AG08395 (cell line): ENCODE measurements around the gene SLC5A10.
"Not testable (repeated sequence)": the region's sequence is repeated elsewhere in the genome, so short reads cannot be mapped to it uniquely, and the experiment has no call there.

Source experiments
- DNase-seq: peaks from one replicate; pipeline ENCODE4 v3.0.0; 2012; ENCODE audit warnings: mixed read lengths, low spot score

The SLC5A10 gene

DNA sequence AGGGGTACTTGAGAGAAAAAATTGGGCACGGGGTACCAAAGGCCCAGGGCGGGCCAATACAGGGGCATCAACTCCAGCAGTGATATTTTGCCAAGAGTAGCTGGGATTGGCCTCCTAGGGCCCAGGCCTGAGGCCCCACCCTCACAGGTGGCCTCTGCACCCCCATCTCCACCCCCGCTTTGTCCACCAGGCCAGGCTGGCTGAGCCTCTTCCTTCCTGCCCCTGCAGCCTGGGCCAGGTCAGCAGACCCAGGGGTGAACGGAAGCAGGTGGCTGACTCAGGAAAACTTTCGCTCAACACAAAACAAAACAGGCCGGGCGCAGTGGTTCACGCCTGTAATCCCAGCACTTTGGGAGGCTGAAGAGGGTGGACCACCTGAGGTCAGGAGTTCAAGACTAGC lies 91.1 kb downstream of the SLC5A10 start:
- DNase-seq, result not testable (repeated sequence)

DNA sequence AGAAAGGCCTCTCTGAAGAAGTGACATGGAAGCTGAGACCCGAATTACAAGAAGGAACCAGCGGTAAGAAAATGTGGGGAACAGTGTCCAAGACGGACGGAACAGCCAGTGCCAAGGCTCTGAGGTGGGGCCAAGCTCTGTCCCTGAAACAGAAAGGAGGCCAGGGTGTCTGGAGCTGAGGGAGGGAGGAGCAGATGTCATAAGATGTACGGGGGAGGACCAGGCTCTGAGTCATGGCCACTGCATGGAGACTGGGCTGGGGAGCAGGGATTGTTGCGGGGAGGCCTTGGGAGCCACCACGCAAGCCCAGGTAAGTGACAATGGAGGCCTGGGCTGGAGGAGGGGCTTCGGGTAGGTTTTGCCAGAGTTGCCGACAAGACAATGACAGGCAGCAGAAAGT lies 92.7 kb downstream of the SLC5A10 start:
- not testable (repeated sequence) for DNase-seq

DNA sequence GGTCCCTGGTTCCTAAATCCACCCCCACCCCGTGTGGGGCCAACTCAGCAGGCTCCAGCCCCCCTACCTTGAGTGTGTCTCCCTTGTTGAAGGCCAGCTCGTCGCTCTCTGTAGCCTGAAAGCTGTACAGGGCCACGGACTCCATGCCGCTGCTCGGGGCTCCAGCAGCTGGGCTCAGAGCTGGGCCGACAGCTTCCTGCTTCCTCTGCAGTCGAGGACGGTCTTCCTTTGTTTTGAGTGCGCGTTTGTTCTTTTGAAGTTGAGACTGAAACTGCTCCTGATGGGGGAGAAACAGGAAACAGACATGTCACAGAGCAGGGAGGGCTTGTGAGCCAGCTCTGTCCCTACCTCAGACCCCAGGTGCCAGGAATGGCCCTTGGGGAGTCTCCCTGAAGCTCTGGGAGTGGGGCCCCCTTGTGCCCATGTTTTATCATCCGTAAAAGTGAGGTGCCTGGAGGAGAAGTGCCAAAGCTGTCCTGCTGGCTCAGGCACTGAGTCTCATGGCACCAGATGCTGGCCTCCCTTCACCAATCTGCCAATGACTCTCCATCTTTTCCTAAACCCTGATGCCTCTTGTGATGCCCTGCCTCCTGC lies 94.9 kb downstream of the SLC5A10 start, which contains the start of gene GRAP:
Gene GRAP, minus strand, starts transcription at position 176 of the 594 bp plus-strand sequence. Its CDS starts 31 bp downstream, at position 145.
- not testable (repeated sequence) for DNase-seq

DNA sequence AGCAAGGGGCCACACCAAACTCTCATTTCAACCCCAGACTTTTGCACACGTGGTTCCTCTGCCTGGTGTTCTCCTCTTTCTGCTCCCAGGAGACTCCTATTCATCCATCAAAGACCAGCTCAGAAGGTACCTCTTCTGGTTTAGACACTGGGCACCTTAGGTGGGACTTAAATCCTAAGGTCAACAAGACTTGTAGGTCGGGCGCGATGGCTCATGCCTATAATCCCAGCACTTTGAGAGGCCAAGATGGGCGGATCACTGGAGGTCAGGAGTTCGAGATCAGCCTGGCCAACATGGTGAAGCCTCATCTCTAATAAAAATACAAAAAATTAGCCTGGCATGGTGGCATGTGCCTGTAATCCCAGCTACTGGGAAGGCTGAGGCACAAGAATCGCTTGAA lies 95.5 kb downstream of the SLC5A10 start:
- DNase-seq, result not testable (repeated sequence)

DNA sequence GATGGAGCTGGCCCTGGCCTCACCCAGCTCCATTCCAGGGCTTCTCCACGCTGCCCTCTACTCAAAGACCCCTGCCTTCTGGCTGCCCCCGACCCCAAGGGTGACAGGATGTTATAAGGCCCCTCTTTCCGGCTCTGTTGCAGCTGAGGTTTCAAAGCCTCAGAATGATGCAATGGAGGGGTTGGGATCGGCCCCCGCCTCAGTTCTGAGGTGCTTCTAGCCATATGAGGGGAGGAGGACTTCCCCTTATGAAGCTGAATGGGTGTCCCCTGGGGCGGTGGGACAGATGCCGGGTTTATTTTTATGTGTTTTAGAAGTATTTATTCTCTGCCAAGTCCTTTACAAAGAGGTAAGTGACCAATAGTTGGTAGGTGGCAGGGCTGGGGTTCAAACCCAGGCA lies 96.9 kb downstream of the SLC5A10 start:
- not testable (repeated sequence) for DNase-seq

DNA sequence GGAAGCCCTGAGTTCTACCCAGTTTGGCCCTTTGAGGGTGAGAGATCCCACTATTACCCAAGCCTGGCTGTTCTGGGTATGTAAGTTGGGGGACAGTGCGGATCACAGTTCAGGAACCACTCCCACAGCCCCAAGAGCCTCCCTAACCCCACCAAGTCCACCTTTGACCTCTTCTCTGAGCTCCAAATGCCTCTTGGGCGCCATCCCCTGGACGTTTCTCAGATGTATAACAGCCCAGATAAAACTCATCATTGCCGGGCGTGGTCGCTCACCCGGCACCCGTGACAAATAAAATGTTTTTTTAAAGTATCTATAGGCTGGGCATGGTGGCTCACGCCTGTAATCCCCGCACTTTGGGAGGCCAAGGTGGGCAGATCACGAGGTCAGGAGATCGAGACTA lies 103.5 kb downstream of the SLC5A10 start:
- not testable (repeated sequence) for DNase-seq

DNA sequence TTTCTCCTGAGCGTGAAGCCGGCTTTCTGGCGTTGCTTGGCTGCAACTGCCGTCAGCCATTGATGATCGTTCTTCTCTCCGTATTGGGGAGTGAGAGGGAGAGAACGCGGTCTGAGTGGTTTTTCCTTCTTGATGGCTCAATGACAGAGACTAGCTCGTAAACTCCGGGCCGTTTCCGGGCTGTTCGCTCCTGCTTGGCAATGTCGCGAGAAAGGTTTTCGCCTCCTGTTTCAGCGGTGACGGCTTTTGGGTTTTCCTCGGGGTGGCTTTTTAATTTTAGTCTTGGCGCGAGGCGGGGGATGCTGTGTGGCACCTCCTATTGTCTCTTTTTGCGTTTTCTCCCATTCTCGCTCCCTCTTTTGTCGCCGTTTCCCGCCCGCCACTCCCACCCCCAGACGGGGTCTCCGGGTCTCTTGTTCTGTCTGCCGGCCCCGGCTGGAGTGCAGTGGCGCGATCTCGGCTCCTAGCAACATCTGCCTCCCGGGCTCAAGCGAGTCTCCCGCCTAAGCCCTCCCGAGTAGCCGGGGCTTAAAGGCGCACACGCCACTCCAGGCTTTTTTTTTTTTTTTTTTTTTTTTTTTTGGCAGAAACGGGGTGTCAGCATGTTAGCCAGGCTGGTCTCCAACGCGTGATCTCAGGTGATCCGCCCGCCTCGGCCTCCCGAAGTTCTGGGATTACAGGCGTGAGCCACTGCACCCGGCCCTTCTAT lies 110.2 kb downstream of the SLC5A10 start:
- not testable (repeated sequence) for DNase-seq

DNA sequence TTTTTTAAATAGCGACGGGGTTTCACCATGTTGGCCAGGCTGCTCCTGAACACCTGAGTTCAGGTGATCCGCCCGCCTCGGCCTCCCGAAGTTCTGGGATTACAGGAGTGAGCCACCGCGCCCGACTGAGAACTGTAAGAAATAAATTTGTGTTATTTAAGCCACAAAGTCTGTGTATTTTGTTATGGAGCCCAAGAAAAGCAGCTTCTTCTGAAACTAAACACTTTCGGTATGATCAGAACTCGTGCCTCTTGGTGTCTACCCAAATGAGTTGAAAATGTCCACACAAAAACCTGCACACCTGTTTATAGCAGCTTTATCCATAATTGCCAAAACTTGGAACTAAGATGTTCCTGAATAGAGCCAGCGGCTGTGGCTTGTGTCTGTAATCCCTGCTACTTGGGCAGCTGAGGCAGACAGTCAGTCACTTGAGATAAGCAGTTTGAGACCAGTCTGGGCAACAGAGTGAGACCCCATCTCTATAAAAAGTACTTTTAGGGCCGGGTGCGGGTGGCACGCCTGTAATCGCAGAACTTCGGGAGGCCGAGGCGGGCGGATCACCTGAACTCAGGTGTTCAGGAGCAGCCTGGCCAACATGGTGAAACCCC lies 110.9 kb downstream of the SLC5A10 start:
- DNase-seq, result not testable (repeated sequence)

DNA sequence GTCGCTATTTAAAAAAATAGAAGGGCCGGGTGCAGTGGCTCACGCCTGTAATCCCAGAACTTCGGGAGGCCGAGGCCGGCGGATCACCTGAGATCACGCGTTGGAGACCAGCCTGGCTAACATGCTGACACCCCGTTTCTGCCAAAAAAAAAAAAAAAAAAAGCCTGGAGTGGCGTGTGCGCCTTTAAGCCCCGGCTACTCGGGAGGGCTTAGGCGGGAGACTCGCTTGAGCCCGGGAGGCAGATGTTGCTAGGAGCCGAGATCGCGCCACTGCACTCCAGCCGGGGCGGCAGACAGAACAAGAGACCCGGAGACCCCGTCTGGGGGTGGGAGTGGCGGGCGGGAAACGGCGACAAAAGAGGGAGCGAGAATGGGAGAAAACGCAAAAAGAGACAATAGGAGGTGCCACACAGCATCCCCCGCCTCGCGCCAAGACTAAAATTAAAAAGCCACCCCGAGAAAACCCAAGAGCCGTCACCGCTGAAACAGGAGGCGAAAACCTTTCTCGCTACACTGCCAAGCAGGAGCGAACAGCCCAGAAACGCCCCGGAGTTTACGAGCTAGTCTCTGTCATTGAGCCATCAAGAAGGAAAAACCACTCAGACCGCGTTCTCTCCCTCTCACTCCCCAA lies 111.5 kb downstream of the SLC5A10 start:
- DNase-seq, result not testable (repeated sequence)

DNA sequence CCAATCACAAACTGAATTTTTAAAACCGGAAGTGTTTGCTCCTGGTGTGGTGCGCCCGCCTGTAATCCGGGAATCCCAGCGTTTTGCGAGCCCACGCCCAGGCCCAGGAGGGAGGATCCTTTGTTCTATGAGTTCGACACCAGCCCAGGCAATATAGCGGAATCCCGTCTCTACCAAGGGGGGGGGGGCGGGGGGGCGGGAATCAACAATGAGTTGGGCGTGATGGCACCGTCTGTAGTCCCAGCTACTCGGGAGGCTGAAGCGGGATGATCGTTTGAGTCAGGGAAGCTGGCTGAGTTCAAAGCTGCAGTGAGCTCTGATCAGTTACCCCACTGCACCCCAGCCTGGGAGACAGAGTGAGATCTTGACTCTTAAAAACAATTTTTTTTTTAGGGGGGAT lies 112.4 kb downstream of the SLC5A10 start:
- not testable (repeated sequence) for DNase-seq

DNA sequence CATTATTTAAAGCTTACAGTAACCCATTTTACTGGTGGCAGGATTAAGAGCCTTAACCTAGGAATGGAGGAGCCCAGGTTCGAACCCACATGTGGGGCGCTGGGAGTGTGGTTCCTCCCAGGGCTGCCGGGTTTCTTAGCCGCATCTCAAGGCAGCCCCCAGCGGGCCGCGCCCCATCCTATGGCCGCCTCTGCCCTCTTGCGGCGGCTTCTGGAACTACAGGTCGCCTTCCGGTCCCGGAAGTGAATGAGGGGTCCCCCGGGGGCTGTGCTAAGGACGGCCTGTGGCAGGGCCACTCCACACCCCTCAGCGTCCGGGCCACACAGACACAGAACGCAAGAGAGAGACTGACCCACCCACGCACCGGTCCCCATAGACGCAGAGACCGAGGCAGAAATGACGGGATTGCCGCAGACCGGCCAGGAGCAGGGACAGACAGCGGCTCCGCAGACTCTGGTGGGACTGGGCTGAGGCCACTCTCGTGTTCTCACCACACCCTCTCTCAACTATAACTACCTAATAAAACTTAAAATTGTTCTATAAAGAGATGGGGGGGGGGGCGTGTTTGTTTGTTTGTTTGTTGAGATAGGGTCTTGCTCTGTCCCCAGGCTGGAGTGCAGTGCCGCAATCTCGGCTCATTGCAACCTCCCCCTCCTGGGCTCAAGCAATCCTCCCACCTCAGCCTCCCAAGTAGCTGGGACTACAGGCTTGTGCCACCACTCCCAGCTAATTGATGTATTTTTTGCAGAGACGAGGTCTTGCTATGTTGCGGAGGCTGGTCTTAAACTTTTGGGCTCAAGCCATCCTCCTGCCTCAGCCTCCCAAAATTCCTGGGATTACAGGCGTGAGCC lies 118.6 kb downstream of the SLC5A10 start:
- DNase-seq, result not testable (repeated sequence)
